T-cell (primary cell): Measurements from ENCODE around the gene SAMD11. TPM values are rescaled to one million over a fixed set of nuclear protein-coding genes. Genes with fewer than 3 reads are reported as not detected.

ENCODE experiments used
- ATAC-seq, 4 experiments: fragments of 200-7000 bp in 3 of 4; fragments of 150-1000 bp in 1 of 4; cut with Tn5 transposase; replicated peaks in 1 of 4; 1 replicate in 3 of 4; 2 replicates in 1 of 4; pipeline ENCODE4 v1.10.0; 2021; ENCODE audit warnings: moderate library complexity in 3 of 4, mild to moderate bottlenecking in 2 of 4, moderate number of reproducible peaks in 1 of 4
- CTCF ChIA-PET, 2 donors: fragments of 300-600 bp; sonication (Branson Sonifier 250); formaldehyde crosslinking; loops; one replicate each; lab custom pipeline; 2022; ENCODE audit warnings: antibody characterized with exemption in 2 of 2; lab: Charles Lee
- POLR2A ChIA-PET, 2 donors: fragments of 300-600 bp; sonication (Branson Sonifier 250); formaldehyde crosslinking; loops; one replicate each; lab custom pipeline; 2022; ENCODE audit warnings: antibody characterized with exemption in 2 of 2; lab: Charles Lee
- DNase-seq, 35 experiments: peaks; one replicate each; pipeline versions ENCODE4 v3.0.0 to v3.0.0-alpha.2; 2013 to 2023
- H3K27ac ChIP-seq: one replicate; pipeline ENCODE4 v1.5.1; 2013; ENCODE audit warnings: low read length
- H3K27me3 ChIP-seq, 2 experiments: replicated peaks in 1 of 2; 1 replicate in 1 of 2; 2 replicates in 1 of 2; pipeline versions ENCODE4 v1.6.1 to v1.7.0; 2013; ENCODE audit warnings: low read length in 1 of 2, mixed read lengths in 1 of 2; ENCODE audit not compliant: control insufficient read depth in 2 of 2, insufficient read depth in 2 of 2; ENCODE audit errors: extremely low read depth in 1 of 2
- H3K36me3 ChIP-seq, 2 donors: 1 replicate in 1 of 2; 2 replicates in 1 of 2; pipeline versions ENCODE4 v1.6.1 to v1.7.0; 2013; ENCODE audit warnings: low read length in 1 of 2; ENCODE audit not compliant: control insufficient read depth in 2 of 2, insufficient read depth in 1 of 2; ENCODE audit errors: extremely low read depth in 1 of 2
- H3K4me1 ChIP-seq, 2 experiments: 1 replicate in 1 of 2; 2 replicates in 1 of 2; pipeline versions ENCODE4 v1.6.1 to v1.7.0; 2013; ENCODE audit warnings: low read length in 2 of 2, mixed read lengths in 1 of 2; ENCODE audit not compliant: insufficient read depth in 2 of 2, control insufficient read depth in 1 of 2; ENCODE audit errors: extremely low read depth in 1 of 2
- H3K4me3 ChIP-seq, 2 donors: 1 replicate in 1 of 2; 2 replicates in 1 of 2; pipeline versions ENCODE4 v1.5.1 to v1.7.0; 2013; ENCODE audit warnings: mild to moderate bottlenecking in 2 of 2, low read length in 1 of 2, moderate library complexity in 1 of 2; ENCODE audit not compliant: control insufficient read depth in 1 of 2; ENCODE audit errors: extremely low read depth in 1 of 2
- H3K9me3 ChIP-seq: 2 replicates; pipeline ENCODE4 v1.7.0; 2013
- H3K27ac Mint-ChIP-seq, 2 donors: one replicate each; pipeline ENCODE4 v1.8.0; 2020 to 2021; ENCODE audit warnings: mild to moderate bottlenecking in 2 of 2, mixed read lengths in 2 of 2
- H3K27me3 Mint-ChIP-seq, 2 donors: one replicate each; pipeline ENCODE4 v1.8.0; 2021 to 2022; ENCODE audit warnings: mixed read lengths in 2 of 2
- H3K36me3 Mint-ChIP-seq: one replicate; pipeline ENCODE4 v1.8.0; 2021; ENCODE audit warnings: mixed read lengths
- H3K4me1 Mint-ChIP-seq, 3 donors: one replicate each; pipeline ENCODE4 v1.8.0; 2020 to 2022; ENCODE audit warnings: mixed read lengths in 3 of 3, mild to moderate bottlenecking in 1 of 3
- H3K4me3 Mint-ChIP-seq, 3 donors: one replicate each; pipeline ENCODE4 v1.8.0; 2020 to 2022; ENCODE audit warnings: mild to moderate bottlenecking in 3 of 3, mixed read lengths in 3 of 3, moderate library complexity in 3 of 3
- H3K9me3 Mint-ChIP-seq, 3 donors: one replicate each; pipeline ENCODE4 v1.8.0; 2020 to 2022; ENCODE audit warnings: mixed read lengths in 3 of 3
- WGBS: methylation state at CpG from one replicate; pipeline ENCODE4 v1.1.5; 2013; ENCODE audit warnings: missing lambda C conversion rate; ENCODE audit not compliant: insufficient coverage; 5-methylcytosine and 5-hydroxymethylcytosine counted together
- total RNA-seq, 35 experiments: library from RNA in 6 of 35; stranded (reverse) in 6 of 35; fragments of 120-200 nt in 1 of 35; gene quantifications; one replicate each; pipeline versions ENCODE4 v1.2.1 to v1.2.4 and lab custom pipeline; 2013 to 2026

The SAMD11 gene
- total RNA-seq, 5 donors from 2014 or later (not counting 1 experiment from before 2014, with no cell fraction given), result 0.32 to 0.70 (median 0.53) TPM; not detected in 2

GRCh38 chr1:967466-968343 is 44.0 kb downstream of the SAMD11 start:
- peak overlapping the region in 1 of 3 donors; percentile 71 for H3K4me3 Mint-ChIP-seq
- no peak for ATAC-seq

GRCh38 chr1:969260-969855 is 45.6 kb downstream of the SAMD11 start:
- no peak overlapping the region for H3K4me3 ChIP-seq
- ChIA-PET POLR2A (no interaction called here), CTCF (no interaction called here)
- Mint-ChIP-seq H3K4me3 (no peak overlapping the region), H3K27ac (no peak overlapping the region), H3K36me3 (no peaks in the 10 kb centered on the region), H3K4me1 (peaks cover 0 to 11% (median 9%) of the 10 kb centered on the region in 3 donors), H3K9me3 (no peaks in the 10 kb centered on the region), H3K27me3 (peaks cover 7% of the 10 kb centered on the region in 2 donors)
- no peak overlapping the region for H3K27ac ChIP-seq
- peaks cover 0 to 61% of the 10 kb centered on the region in 2 experiments for H3K27me3 ChIP-seq
- H3K9me3 ChIP-seq, result no peaks in the 10 kb centered on the region
- ATAC-seq (no peak), DNase-seq (no peak)
- no peaks in the 10 kb centered on the region for H3K36me3 ChIP-seq
- peaks cover 0 to 21% of the 10 kb centered on the region in 2 experiments for H3K4me1 ChIP-seq
- 84% methylated on average over 15 of the region's 15 CpGs for WGBS

More at GRCh38 chr1:967466-968343, 44.0 kb downstream of the SAMD11 start:
- POLR2A ChIA-PET, result no interaction called here
- H3K36me3 Mint-ChIP-seq, result no peaks in the 10 kb centered on the region
- Histone ChIP-seq H3K27ac (no peak overlapping the region), H3K36me3 (peaks cover 0 to 4% of the 10 kb centered on the region in 2 donors), H3K4me3 (peak overlapping the region in 1 of 2 donors; percentile 66), H3K9me3 (no peaks in the 10 kb centered on the region), H3K4me1 (peaks cover 0 to 21% of the 10 kb centered on the region in 2 experiments), H3K27me3 (peaks cover 0 to 44% of the 10 kb centered on the region in 2 experiments)
- DNase-seq, result no peak
- CTCF ChIA-PET, result no interaction called here
- H3K27ac Mint-ChIP-seq, result no peak overlapping the region
- WGBS, result 81% methylated on average over 18 of the region's 23 CpGs
- H3K9me3 Mint-ChIP-seq, result no peaks in the 10 kb centered on the region
- peaks cover 0 to 11% (median 11%) of the 10 kb centered on the region in 3 donors for H3K4me1 Mint-ChIP-seq
- H3K27me3 Mint-ChIP-seq, result peaks cover 7% of the 10 kb centered on the region in 2 donors

- Histone ChIP-seq H3K36me3 (no peaks in the 10 kb centered on the region), H3K4me1 (peaks cover 0 to 21% of the 10 kb centered on the region in 2 experiments), H3K9me3 (no peaks in the 10 kb centered on the region), H3K27ac (no peak overlapping the region), H3K4me3 (no peak overlapping the region), H3K27me3 (peaks cover 0 to 71% of the 10 kb centered on the region in 2 experiments)
- Mint-ChIP-seq H3K9me3 (no peaks in the 10 kb centered on the region), H3K27ac (no peak overlapping the region), H3K4me3 (no peak overlapping the region), H3K36me3 (no peaks in the 10 kb centered on the region), H3K4me1 (peaks cover 0 to 11% (median 9%) of the 10 kb centered on the region in 3 donors), H3K27me3 (peaks cover 7 to 11% of the 10 kb centered on the region in 2 donors)
- no peak for ATAC-seq
- 31% methylated on average over 29 of the region's 33 CpGs for WGBS
- DNase-seq, result no peak
- ChIA-PET CTCF (no interaction called here), POLR2A (interaction anchor here in 1 of 2 donors (0.6 kb wide), 1 partner anchor 458 kb away, joined by 7 read pairs; no protein-coding TSS in a partner anchor)
Measured at GRCh38 chr1:970242-970972, 46.7 kb downstream of the SAMD11 start.

- Histone ChIP-seq H3K27me3 (peaks cover 0 to 79% of the 10 kb centered on the region in 2 experiments), H3K4me3 (no peak overlapping the region), H3K9me3 (no peaks in the 10 kb centered on the region), H3K4me1 (peaks cover under 1 to 22% of the 10 kb centered on the region in 2 experiments), H3K27ac (no peak overlapping the region), H3K36me3 (no peaks in the 10 kb centered on the region)
- DNase-seq, result no peak
- Mint-ChIP-seq H3K4me1 (peaks cover 6 to 10% (median 7%) of the 10 kb centered on the region in 3 donors), H3K27me3 (peaks cover 12 to 18% of the 10 kb centered on the region in 2 donors), H3K4me3 (no peak overlapping the region), H3K9me3 (no peaks in the 10 kb centered on the region), H3K27ac (no peak overlapping the region), H3K36me3 (no peaks in the 10 kb centered on the region)
- ChIA-PET POLR2A (no interaction called here), CTCF (no interaction called here)
- 64% methylated on average over 20 of the region's 42 CpGs for WGBS
- no peak for ATAC-seq
Measured at GRCh38 chr1:970973-971730, 47.4 kb downstream of the SAMD11 start.

- H3K4me1 ChIP-seq, result peaks cover 2 to 20% of the 10 kb centered on the region in 2 experiments
- no peak overlapping the region for H3K27ac ChIP-seq
- Mint-ChIP-seq H3K36me3 (no peaks in the 10 kb centered on the region), H3K27ac (no peak overlapping the region), H3K27me3 (peaks cover 12 to 18% of the 10 kb centered on the region in 2 donors), H3K4me3 (no peak overlapping the region), H3K9me3 (no peaks in the 10 kb centered on the region), H3K4me1 (peaks cover 6 to 9% (median 7%) of the 10 kb centered on the region in 3 donors)
- POLR2A ChIA-PET, result no interaction called here
- DNase-seq, result no peak
- WGBS, result 87% methylated on average over 26 of the region's 34 CpGs
- peaks cover 0 to 83% of the 10 kb centered on the region in 2 experiments for H3K27me3 ChIP-seq
- CTCF ChIA-PET, result no interaction called here
- no peak overlapping the region for H3K4me3 ChIP-seq
- no peaks in the 10 kb centered on the region for H3K36me3 ChIP-seq
- no peaks in the 10 kb centered on the region for H3K9me3 ChIP-seq
- ATAC-seq, result no peak
Measured at GRCh38 chr1:971751-972506, 48.2 kb downstream of the SAMD11 start.
